Activated T-helper 2 cell treated with anti-CD3 and anti-CD28 coated beads, Interferon-gamma antibody, Interleukin-2, Interleukin-4, amounts not matched to agents 10 μg/mL and 5 μg/mL and 100 μg/mL, durations not matched to agents 14 hours and 24 hours and 36 hours (primary cell): ENCODE data around the gene FOXO3. TPM values are rescaled to one million over a fixed set of nuclear protein-coding genes. Genes with fewer than 3 reads are reported as not detected.

Source experiments
- DNase-seq: peaks from one replicate; pipeline ENCODE4 v3.0.0; 2021; ENCODE audit warnings: low spot score
- H3K27ac Mint-ChIP-seq: one replicate; pipeline ENCODE4 v1.8.0; 2021; ENCODE audit warnings: mixed read lengths
- H3K27me3 Mint-ChIP-seq: one replicate; pipeline ENCODE4 v1.8.0; 2021; ENCODE audit warnings: low read depth, mixed read lengths
- H3K36me3 Mint-ChIP-seq: one replicate; pipeline ENCODE4 v1.8.0; 2021; ENCODE audit warnings: low read depth, mixed read lengths
- H3K4me1 Mint-ChIP-seq: one replicate; pipeline ENCODE4 v1.8.0; 2021; ENCODE audit warnings: low read depth, mixed read lengths
- H3K4me3 Mint-ChIP-seq: one replicate; pipeline ENCODE4 v1.8.0; 2021; ENCODE audit warnings: low read depth, mild to moderate bottlenecking, moderate library complexity, mixed read lengths
- H3K9me3 Mint-ChIP-seq: one replicate; pipeline ENCODE4 v1.8.0; 2021; ENCODE audit warnings: mixed read lengths
- intact Hi-C: fragments of 100-400 bp; cut with micrococcal nuclease; formaldehyde crosslinking; loops from one replicate; pipeline ENCODE4 v1.15.1; 2023
- total RNA-seq: library from RNA; stranded (reverse); gene quantifications from 2 replicates; pipeline ENCODE4 v1.2.3, GENCODE V29; 2022

The FOXO3 gene
- total RNA-seq, 1 donor from 2014 or later = 4.7 TPM

- no peak for DNase-seq
- Mint-ChIP-seq H3K9me3 (no peaks in the 10 kb centered on the region), H3K36me3 (no peaks in the 10 kb centered on the region), H3K4me1 (peaks cover 7% of the 10 kb centered on the region), H3K27ac (no peak overlapping the region), H3K4me3 (no peak overlapping the region), H3K27me3 (peaks cover 20% of the 10 kb centered on the region)
- intact Hi-C loops = no loop called here
Observed at GRCh38 chr6:108733706-108734265, 173.1 kb downstream of the FOXO3 start.
